Measurements from ENCODE around the gene GNPNAT1. TPM values are rescaled to one million over a fixed set of nuclear protein-coding genes. Genes with fewer than 3 reads are reported as not detected.

Gene GNPNAT1
- total RNA-seq, 2 experiments from 2014 or later = 35.0 to 38.1 TPM

DNA sequence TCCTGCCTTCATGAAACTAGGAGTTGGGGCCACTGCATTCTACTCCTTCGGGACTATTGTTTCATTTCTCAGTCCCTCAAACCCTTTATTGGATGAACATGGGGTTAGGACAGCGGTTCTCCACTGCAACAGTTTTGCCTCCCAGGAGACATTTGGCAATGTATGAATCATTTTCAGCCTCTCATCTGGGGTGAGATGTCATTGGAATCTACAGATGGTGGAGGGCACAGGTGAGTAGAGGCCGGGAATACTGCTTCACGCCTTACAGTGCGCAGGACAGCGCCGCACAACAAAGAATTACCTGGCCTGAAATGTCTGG is 649 bp upstream of the GNPNAT1 start:
- ChIA-PET CTCF (no interaction called here), POLR2A (interaction anchor here (0.5 to 0.7 kb wide), 2 partner anchors 97 to 347 kb away, joined by 3 read pairs; partner anchors contain the start of gene ERO1A)

DNA sequence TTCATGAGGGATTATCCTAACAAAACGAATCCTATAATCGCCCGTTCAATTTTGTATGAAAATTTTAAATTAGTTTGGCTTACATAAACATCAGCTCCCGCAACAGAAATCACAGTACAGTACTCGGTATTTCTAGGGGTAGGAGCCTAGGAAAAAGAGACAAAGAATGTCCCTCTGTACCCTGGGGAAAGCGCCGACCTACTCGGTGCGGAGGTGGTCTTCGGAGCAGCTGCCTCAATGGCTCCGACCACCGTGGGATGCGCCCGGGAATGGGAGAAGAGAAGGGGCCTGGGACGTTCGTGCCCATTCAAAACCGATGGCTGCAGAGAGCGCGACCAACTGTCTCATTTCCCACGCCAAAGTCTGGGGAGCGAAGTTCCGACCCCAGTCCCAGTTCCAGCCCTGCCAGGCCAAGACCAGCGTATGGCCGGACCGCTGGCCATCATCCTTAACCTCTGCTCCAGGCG is 618 bp downstream of the GNPNAT1 start:
- POLR2A ChIA-PET = interaction anchor here (0.6 to 0.8 kb wide), 2 partner anchors 28 to 60 kb away, joined by 3 to 17 read pairs; no protein-coding TSS in a partner anchor

DNA sequence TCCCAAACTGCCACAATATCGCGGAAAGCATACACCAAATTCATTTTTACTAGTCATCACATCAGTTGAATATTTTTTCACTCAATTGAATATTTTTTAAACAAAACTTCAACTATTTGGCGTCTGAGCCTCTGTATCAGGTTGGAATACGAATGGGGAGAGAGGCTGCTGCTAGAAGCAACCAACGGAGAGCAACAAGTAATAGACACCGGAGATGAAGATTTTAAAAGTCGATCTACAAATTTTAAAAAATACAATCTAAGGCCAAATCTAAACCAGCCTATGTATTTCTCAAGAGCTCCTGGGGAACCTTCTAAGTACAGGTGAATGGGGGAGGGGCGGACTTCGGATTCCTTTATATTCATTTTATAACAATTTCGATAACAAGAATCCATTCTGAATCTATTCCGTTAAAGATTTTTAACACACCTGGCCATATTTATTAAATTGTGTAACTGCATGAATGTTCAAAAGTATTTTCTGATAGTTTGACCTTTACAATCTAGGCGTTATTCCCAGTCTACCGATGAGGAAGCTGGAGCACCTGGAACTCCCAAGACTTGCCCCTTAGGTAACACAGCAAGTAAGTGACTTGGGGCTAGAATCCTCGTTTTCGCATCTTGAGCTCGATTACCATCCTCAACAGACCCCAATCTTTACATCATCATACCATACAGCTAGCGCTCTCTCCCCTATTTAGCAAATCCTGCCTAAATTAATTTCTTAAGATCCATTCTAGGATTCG is 1.2 kb downstream of the GNPNAT1 start:
- ChIA-PET CTCF (interaction anchor here (0.9 to 1.2 kb wide), 2 partner anchors 171 to 241 kb away, joined by 4 read pairs; no protein-coding TSS in a partner anchor), POLR2A (interaction anchor here (0.6 to 0.8 kb wide), 2 partner anchors 28 to 60 kb away, joined by 3 to 17 read pairs; no protein-coding TSS in a partner anchor)

More for the DNA sequence above, 618 bp downstream of the GNPNAT1 start:
- CTCF ChIA-PET = interaction anchor here (1.2 kb wide), 1 partner anchor 241 kb away, joined by 4 read pairs; no protein-coding TSS in a partner anchor

DNA sequence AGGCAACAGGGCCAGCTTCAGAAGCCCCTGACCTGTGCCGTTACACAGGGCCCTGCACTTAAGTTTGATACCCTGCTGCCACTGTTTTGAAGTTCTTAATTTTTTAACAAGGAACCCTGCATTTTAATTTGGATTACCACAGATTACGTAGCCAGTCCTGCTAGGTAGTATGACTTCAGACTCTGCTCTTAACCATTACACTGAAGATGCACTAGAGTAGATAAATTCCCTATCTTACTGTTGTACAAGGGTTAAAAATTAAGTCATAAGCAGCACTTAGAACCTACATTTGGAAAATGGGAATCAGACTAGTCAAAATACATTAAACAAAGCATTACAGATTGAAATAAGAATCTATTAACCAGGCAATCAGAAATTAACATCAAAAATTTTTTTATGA is 2.3 kb downstream of the GNPNAT1 start:
- CTCF ChIA-PET = no interaction called here

DNA sequence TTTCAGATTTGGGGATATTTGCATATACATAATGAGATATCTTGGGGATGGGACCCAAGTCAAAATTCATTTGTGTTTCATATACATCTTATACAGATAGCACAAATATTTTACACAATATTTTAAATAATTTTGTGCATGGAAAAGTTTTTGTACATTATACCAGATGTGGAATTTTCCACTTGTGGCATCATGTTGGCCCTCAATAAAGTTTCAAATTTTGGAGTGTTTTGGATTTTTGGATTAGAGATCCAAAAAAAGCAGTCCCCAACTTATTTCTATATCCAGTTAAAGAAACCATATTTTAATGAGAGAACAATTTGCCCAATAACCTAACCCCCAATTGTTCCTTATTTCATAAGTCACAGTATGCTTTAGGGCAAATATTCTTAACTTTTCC is 4.5 kb downstream of the GNPNAT1 start:
- CTCF ChIA-PET = interaction anchor here (0.5 kb wide), 1 partner anchor 31 kb away, joined by 3 read pairs; no protein-coding TSS in a partner anchor
- POLR2A ChIA-PET = no interaction called here

More for the DNA sequence above, 2.3 kb downstream of the GNPNAT1 start:
- POLR2A ChIA-PET = no interaction called here

DNA sequence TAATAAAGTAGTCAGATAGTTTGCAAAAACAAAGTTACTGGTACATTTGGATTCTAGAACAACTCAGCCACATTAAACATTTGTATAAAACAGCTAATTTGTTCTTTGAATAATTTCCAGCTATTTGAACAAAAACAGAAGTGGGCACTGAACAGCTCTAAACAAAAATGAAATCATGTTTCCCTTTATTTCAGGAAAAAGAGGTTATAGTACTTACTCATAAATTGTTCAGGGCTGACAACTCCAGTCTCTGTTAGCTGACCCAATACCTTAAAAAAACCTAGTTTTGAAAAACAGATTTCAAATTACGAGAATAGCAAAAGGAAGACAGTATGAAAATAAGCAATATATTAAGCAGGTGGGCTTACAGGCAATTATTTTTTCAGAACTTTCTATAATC is 8.2 kb downstream of the GNPNAT1 start:
- POLR2A ChIA-PET = no interaction called here
- CTCF ChIA-PET = no interaction called here

DNA sequence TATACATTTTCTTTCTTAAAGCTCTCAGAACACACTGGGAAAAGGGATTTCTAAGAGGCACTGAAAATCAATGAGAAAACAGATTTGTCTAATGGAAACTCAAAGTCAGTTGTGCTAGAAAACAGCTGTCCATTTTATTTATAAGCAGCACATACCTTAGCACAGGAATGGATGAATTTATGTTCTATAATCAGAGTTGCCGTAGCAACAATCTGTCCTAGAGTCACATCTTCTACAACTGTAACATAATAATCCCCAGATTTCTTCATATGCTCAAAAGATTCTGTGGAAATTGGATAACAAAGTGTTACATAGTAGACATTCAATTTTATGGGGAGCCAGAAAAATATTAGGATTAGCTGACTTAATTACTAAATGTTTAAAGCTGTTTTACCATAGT is 9.8 kb downstream of the GNPNAT1 start:
- ChIA-PET CTCF (interaction anchor here (0.5 kb wide), 1 partner anchor 510 kb away, joined by 3 read pairs; no protein-coding TSS in a partner anchor), POLR2A (no interaction called here)

DNA sequence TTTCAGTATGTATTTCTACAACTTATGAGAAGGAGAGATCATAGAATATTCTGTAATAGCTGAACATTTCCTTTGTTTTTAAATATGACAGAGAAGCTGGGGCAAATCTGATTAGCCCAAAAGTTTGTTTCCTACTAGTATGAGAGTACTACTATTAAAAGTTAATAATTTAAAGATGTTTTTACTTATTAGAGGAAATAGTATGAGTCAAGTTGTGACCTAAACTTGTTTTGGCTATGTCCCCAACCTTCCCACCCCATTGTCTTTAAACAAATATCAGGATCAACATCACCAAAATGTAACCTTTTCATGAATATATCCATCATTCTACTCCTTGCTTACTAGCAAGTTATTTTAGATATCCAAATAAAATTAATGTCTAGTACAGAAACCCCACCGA is 10.5 kb downstream of the GNPNAT1 start:
- ChIA-PET CTCF (no interaction called here), POLR2A (no interaction called here)

DNA sequence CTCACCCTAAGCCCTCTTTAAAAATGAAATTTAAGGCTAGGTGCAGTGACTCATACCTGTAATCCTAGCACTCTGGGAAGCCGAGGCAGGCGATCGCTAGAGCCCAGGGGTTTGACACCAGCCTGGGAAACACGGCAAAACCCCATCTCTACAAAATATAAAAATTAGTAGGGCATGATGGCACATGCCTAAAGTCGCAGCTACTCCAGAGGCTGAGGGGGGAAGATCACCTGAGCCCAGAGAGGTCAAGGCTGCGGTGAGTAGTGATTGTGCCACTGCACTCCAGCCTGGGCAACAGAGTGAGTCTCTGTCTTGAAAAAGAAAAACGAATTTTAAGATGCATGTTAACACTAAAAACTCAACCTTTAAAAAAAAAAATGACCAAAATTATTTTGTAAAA is 12.7 kb downstream of the GNPNAT1 start:
- ChIA-PET CTCF (interaction anchor here (1.1 kb wide), 1 partner anchor 99 kb away, joined by 3 read pairs; no protein-coding TSS in a partner anchor), POLR2A (interaction anchor here (0.6 kb wide), 1 partner anchor 36 kb away, joined by 4 read pairs; no protein-coding TSS in a partner anchor)

DNA sequence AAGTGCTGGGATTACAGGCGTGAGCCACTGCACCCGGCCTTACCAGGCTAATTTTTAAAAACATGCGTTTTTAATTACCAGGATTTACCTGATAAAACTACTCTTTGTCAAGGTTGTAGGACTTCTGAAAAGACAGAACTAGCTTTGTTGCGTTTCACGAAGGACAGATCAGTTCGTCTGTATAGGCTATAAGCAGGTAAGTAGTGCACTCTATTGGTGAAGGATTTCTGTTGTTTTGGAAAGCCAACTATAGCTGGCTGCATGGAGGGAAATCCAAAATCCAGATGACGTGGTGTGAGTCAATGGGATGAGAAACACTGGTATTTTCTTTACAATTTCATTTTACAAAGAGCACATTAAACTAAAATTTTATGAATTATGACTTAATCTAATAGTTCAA is 14.6 kb downstream of the GNPNAT1 start:
- POLR2A ChIA-PET = no interaction called here
- CTCF ChIA-PET = no interaction called here

DNA sequence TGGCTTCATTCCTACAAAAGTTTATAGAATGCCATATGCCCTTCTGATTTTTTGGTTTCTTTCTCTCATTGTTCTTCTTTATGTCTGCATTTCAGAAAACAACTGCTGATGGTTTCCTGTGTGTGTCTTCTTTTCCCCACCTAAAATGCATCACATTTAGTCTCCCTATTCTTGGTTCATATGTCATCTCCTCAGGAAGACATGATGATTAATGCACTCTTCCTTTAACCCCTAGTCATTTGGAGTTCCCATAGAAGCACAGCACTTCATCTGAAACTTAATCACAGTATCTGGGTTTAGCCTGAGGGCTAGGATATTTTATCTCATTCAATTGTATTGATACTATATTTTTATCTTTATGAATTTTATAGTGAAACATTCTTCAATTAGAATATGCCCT is 21.5 kb downstream of the GNPNAT1 start:
- ChIA-PET POLR2A (no interaction called here), CTCF (no interaction called here)

DNA sequence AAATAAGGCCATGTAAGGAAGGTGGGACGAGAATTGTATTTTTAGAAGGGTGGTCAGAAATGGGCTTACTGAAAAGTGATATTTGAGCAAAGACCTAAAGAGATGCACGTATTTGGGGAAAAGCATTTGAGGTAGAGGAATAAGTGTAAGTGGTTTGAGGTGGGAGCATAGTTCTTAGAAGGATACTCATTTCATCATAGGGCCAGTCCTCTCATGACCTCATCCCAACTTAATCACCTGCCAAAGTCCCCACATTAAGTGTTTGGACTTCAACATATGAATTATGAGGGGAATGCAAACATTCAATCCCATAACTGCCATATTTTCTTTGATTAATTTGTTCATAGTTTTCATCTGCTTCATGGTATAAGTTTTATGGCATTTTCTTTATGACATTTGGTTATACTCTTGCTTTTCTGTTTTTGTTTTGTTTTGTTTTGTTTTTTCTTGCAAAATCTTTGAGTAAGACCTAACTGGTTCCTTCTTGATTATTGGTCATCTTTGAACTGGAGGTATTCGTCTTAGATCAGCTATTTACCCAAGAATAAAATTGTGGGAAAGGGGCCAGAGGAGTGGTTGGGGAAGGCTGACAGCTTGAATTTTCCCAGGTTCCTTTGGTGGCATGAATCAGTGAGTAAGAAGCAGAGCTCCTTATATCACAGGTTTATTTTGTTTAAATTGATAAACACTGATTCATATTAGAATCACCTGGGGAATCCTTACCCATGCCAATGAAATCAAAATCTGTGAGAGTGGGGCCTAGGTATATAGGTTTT is 24.2 kb downstream of the GNPNAT1 start:
- CTCF ChIA-PET = no interaction called here
- POLR2A ChIA-PET = no interaction called here

DNA sequence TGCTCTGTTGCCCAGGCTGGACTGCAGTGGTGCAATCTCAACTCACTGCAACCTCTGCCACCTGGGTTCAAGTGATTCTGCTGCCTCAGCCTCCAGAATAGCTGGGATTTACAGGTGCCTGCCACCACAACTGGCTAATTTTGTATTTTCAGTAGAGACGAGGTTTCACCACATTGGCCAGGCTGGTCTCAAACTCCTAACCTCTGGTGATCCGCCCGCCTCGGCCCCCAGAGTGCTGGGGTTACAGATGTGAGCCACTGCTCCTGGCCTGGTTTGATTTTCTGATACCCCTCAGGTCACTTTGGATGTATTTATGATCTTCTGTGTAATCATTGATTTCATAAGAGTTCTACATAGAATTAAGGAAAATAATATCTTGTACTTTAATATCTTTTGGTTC is 28.5 kb downstream of the GNPNAT1 start:
- ChIA-PET CTCF (interaction anchor here (0.6 kb wide), 1 partner anchor 62 kb away, joined by 3 read pairs; no protein-coding TSS in a partner anchor), POLR2A (interaction anchor here (0.8 kb wide), 1 partner anchor 28 kb away, joined by 17 read pairs; no protein-coding TSS in a partner anchor)

DNA sequence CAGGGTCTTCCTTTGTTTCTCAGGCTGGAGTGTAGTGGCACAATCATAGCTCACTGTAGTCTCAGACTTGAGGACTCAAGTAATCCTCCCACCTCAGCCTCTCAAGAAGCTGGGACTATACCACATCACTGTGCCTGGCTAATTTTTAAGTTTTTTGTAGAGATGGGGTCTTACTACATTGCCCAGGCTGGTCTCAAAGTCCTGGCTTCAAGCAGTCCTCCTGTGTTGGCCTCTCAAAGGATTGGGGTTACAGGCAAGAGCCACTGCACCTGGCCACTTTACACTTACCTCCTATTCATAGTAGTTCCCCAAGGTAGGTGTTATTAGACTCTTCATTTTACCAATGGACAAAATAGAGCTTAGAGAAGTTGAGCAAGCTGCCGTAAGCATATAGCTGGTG is 32.3 kb downstream of the GNPNAT1 start:
- ChIA-PET POLR2A (interaction anchor here (1.2 kb wide), 1 partner anchor 244 kb away, joined by 3 read pairs; no protein-coding TSS in a partner anchor), CTCF (interaction anchor here (1.4 kb wide), 1 partner anchor 15 kb away, joined by 3 read pairs; no protein-coding TSS in a partner anchor)

DNA sequence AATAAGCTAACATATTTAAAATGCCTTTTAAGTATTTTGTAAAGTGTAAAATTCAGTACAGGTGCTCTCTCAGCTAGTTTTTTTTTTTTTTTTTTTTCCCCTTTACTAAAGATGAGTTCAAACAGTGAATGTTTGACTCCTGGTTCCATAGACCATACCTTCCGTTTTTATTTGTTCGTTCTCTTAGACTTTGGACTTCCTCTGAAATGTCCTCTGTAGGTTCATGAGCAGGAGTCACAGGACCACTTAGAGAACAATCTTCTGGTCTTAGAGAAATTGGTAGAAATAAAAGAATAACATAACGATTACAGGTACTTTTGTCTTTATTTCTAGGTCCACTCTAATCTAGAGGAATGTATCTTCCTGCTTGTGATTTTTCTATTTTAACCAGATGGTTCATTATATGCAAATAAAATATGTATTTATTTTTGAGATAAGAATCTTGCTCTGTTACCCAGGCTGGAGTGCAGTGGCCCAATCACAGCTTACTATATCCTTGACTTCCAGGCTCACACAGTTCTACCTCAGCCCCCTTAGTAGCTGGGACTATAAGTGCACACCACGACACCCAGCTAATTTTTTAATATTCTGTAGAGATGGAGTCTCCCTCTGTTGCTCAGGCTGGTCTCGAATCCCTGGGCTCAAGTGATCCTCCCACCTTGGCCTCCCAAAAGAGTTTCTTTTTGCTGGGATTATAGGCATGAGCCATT is 35.6 kb downstream of the GNPNAT1 start:
- POLR2A ChIA-PET = no interaction called here
- CTCF ChIA-PET = no interaction called here

DNA sequence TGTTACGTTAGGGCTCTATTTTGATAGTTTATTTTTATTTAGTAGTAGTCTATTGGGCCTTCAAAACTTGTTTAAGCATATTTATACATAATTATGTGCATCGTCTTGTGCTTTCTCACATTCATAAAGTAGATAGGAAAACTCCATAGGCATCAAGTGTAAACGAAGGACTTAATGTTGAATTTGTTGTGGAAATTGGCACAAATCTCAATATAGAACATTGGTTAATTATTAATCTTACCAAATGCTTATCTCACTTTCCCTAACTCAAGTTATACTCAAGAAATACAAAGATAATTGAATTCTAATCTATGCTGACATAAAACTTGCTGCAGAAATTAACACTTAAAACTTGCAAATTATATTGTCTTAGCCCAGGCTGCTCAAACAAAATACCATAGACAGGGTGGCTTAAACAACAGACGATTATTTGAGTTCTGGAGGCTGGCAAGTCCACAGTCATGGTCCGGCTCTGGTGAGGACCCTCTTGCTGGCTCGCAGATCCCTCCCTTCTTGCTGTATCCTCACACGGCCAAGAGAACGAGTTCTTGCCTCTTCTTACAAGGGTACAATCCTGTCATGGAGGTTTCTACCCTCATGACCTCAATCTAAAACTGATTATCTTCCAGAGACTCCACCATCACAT is 42.6 kb downstream of the GNPNAT1 start:
- POLR2A ChIA-PET = no interaction called here
- CTCF ChIA-PET = no interaction called here

DNA sequence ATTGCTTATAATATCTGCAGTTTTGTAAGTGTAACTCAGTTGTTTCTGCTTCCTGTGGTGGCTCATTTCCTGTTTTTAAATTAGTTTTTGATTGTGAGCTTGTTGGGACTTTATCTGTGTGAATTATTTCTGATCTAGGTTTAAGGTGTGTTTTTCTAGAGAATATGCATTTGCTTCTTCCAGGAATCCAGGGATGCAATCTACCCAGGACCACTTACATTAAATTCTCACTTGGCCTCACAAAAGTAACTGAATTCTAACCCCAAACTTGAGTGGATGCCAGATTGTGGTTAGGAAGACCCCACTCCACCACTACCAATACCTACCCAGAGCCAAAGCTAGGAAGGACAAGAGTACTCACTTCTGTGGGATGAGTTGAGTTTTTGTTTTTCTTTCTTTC is 49.5 kb downstream of the GNPNAT1 start:
- ChIA-PET POLR2A (interaction anchor here (0.7 to 0.9 kb wide), 2 partner anchors 13 to 37 kb away, joined by 3 to 4 read pairs; no protein-coding TSS in a partner anchor), CTCF (interaction anchor here (0.7 kb wide), 1 partner anchor 62 kb away, joined by 3 read pairs; no protein-coding TSS in a partner anchor)

DNA sequence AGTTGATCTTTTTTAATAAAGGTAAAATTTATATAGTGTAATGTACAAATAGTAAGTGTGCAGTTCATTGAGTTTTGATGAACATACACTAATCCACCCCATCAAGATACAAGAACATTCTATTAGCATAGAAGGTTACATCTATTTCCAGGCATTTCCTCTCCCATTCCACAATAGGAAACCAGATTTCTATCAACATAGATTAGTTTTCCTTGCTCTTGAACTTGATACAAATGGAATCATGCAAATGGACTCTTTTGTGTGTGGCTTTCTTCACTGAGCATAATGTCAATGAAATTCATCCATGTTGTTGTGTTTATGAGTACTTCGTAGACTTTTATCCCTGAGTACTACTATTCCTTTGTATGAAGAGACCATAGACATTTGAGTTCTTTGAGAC is 50.7 kb downstream of the GNPNAT1 start:
- POLR2A ChIA-PET = no interaction called here
- CTCF ChIA-PET = no interaction called here

DNA sequence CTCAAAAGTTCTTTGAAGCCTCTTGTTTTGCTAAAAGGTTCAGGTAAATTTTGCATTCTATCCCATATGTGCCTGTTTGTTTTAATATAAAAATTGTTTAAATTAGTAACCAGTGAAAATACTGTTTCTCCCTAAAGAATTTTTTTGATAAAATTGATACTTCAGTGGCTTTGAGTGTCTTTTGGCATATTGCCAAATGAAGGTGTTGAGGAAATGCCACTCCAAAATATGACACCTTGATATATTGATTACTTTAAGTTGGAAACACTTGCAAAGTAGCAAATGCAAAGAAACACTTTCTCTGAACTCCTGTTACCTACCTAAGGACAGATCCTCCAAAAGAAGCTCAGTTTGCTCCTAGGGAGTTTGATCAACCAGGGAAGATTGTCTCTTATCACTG is 53.0 kb downstream of the GNPNAT1 start:
- ChIA-PET POLR2A (no interaction called here), CTCF (no interaction called here)
